ENCODE results near the gene OTX2. TPM values are rescaled to one million over a fixed set of nuclear protein-coding genes. Genes with fewer than 3 reads are reported as not detected.

Gene OTX2
- total RNA-seq, 4 donors from 2014 or later: not detected

GRCh38 chr14:56808383-56809269 lies 1.7 kb downstream of the OTX2 start:
- DNase-seq: no peak
- 13 to 19% methylated on average over 19 to 26 of the region's 71 CpGs for WGBS, 2 donors
- peaks cover 0 to 24% (median 6%) of the 10 kb centered on the region in 3 donors for H3K4me1 ChIP-seq
- peaks cover 0 to 5% (median 0%) of the 10 kb centered on the region in 3 donors for H3K9me3 ChIP-seq
- intact Hi-C loops (cut with DNase I): no loop called here
- H3K27me3 ChIP-seq: peaks cover 35 to 100% (median 67%) of the 10 kb centered on the region in 4 donors
- TF ChIP-seq POLR2A (IDR thresholded peaks at IDR 0.05) (no peak), CTCF (IDR thresholded peaks at IDR 0.05) (no peak)
- H3K4me3 ChIP-seq: peak overlapping the region in 1 of 4 donors; percentile 22
- H3K27ac ChIP-seq: no peak overlapping the region
- H3K36me3 ChIP-seq: no peaks in the 10 kb centered on the region

- H3K9me3 ChIP-seq: peaks cover 0 to 5% (median 0%) of the 10 kb centered on the region in 3 donors
- H3K36me3 ChIP-seq: no peaks in the 10 kb centered on the region
- peaks cover 35 to 100% (median 70%) of the 10 kb centered on the region in 4 donors for H3K27me3 ChIP-seq
- no peak overlapping the region for H3K27ac ChIP-seq
- intact Hi-C loops (cut with DNase I): no loop called here
- peak overlapping the region in 1 of 4 donors; percentile 22 for H3K4me3 ChIP-seq
- no peak for DNase-seq
- H3K4me1 ChIP-seq: peaks cover 0 to 24% (median 6%) of the 10 kb centered on the region in 3 donors
- no peak for TF ChIP-seq CTCF (IDR thresholded peaks at IDR 0.05)
- no peak for TF ChIP-seq POLR2A (IDR thresholded peaks at IDR 0.05)
- WGBS, 2 donors: 5 to 13% methylated on average over 11 to 16 of the region's 16 CpGs
Measured at GRCh38 chr14:56808110-56808382, 2.2 kb downstream of the OTX2 start.

- H3K27me3 ChIP-seq: peaks cover 33 to 100% (median 67%) of the 10 kb centered on the region in 4 donors
- H3K4me3 ChIP-seq: peak overlapping the region in 1 of 4 donors; percentile 22
- peaks cover 0 to 5% (median 0%) of the 10 kb centered on the region in 3 donors for H3K9me3 ChIP-seq
- TF ChIP-seq POLR2A (IDR thresholded peaks at IDR 0.05): no peak
- TF ChIP-seq CTCF (IDR thresholded peaks at IDR 0.05): no peak
- intact Hi-C loops (cut with DNase I): no loop called here
- 13 to 22% methylated on average over 26 to 33 of the region's 39 CpGs for WGBS, 2 donors
- no peak for DNase-seq
- H3K27ac ChIP-seq: no peak overlapping the region
- H3K36me3 ChIP-seq: no peaks in the 10 kb centered on the region
- H3K4me1 ChIP-seq: peaks cover 0 to 24% (median 6%) of the 10 kb centered on the region in 3 donors
Measured at GRCh38 chr14:56807386-56808109, 2.7 kb downstream of the OTX2 start.

GRCh38 chr14:56806760-56807159 lies 3.5 kb downstream of the OTX2 start:
- peaks cover 25 to 100% (median 61%) of the 10 kb centered on the region in 4 donors for H3K27me3 ChIP-seq
- no peak overlapping the region for H3K4me3 ChIP-seq
- peaks cover 0 to 24% (median 6%) of the 10 kb centered on the region in 3 donors for H3K4me1 ChIP-seq
- intact Hi-C loops (cut with DNase I): no loop called here
- TF ChIP-seq CTCF (IDR thresholded peaks at IDR 0.05) (no peak), POLR2A (IDR thresholded peaks at IDR 0.05) (no peak)
- peaks cover 0 to 5% (median 0%) of the 10 kb centered on the region in 3 donors for H3K9me3 ChIP-seq
- DNase-seq: no peak
- no peak overlapping the region for H3K27ac ChIP-seq
- no peaks in the 10 kb centered on the region for H3K36me3 ChIP-seq
- 20 to 25% methylated on average over 4 of the region's 4 CpGs for WGBS, 2 donors

Measured in esophagus squamous epithelium (tissue), 5 donors.